ENCODE data around the gene RDX.
"Not testable (repeated sequence)": the region's sequence is repeated elsewhere in the genome, so short reads cannot be mapped to it uniquely, and the experiment has no call there.

The RDX gene

GRCh38 chr11:110199184-110199981, 97.0 kb downstream of the RDX start:
- Histone ChIP-seq H3K4me3 (ENCODE audit: low read depth, low read length) (0 out of 2 replicates have a peak overlapping the region, but pooled peaks have one; percentile 1), H3K9me3 (ENCODE audit: control insufficient read depth, insufficient read depth, low read depth, low read length) (no peaks in the 10 kb centered on the region), H3K4me1 (ENCODE audit: control insufficient read depth, insufficient read depth, low read length) (peaks cover 15% of the 10 kb centered on the region), H3K27me3 (ENCODE audit: control insufficient read depth, insufficient read depth, low read length) (no peaks in the 10 kb centered on the region), H3K9ac (ENCODE audit: low read length) (no peak overlapping the region), H3K27ac (ENCODE audit: low read depth, low read length) (peak overlapping the region; percentile 43; the same call in 1 of the 2 replicates), H3K36me3 (ENCODE audit: control insufficient read depth, insufficient read depth, low read length) (no peaks in the 10 kb centered on the region)

- Histone ChIP-seq H3K27me3 (ENCODE audit: control insufficient read depth, insufficient read depth, low read length) (no peaks in the 10 kb centered on the region), H3K9me3 (ENCODE audit: control insufficient read depth, insufficient read depth, low read depth, low read length) (no peaks in the 10 kb centered on the region), H3K4me1 (ENCODE audit: control insufficient read depth, insufficient read depth, low read length) (peaks cover 15% of the 10 kb centered on the region), H3K9ac (ENCODE audit: low read length) (no peak overlapping the region), H3K27ac (ENCODE audit: low read depth, low read length) (no peak overlapping the region), H3K4me3 (ENCODE audit: low read depth, low read length) (no peak overlapping the region), H3K36me3 (ENCODE audit: control insufficient read depth, insufficient read depth, low read length) (no peaks in the 10 kb centered on the region)
These were observed 98.2 kb downstream of the RDX start for GRCh38 chr11:110198031-110198729.

- Histone ChIP-seq H3K9me3 (ENCODE audit: control insufficient read depth, insufficient read depth, low read depth, low read length) (no peaks in the 10 kb centered on the region), H3K27ac (ENCODE audit: low read depth, low read length) (no peak overlapping the region), H3K27me3 (ENCODE audit: control insufficient read depth, insufficient read depth, low read length) (no peaks in the 10 kb centered on the region), H3K9ac (ENCODE audit: low read length) (no peak overlapping the region), H3K36me3 (ENCODE audit: control insufficient read depth, insufficient read depth, low read length) (no peaks in the 10 kb centered on the region), H3K4me1 (ENCODE audit: control insufficient read depth, insufficient read depth, low read length) (peaks cover 15% of the 10 kb centered on the region), H3K4me3 (ENCODE audit: low read depth, low read length) (no peak overlapping the region)
These were observed 99.5 kb downstream of the RDX start for GRCh38 chr11:110196884-110197420.

- Histone ChIP-seq H3K36me3 (ENCODE audit: control insufficient read depth, insufficient read depth, low read length) (no peaks in the 10 kb centered on the region), H3K4me3 (ENCODE audit: low read depth, low read length) (no peak overlapping the region), H3K27me3 (ENCODE audit: control insufficient read depth, insufficient read depth, low read length) (no peaks in the 10 kb centered on the region), H3K27ac (ENCODE audit: low read depth, low read length) (no peak overlapping the region), H3K9me3 (ENCODE audit: control insufficient read depth, insufficient read depth, low read depth, low read length) (no peaks in the 10 kb centered on the region), H3K4me1 (ENCODE audit: control insufficient read depth, insufficient read depth, low read length) (peaks cover 15% of the 10 kb centered on the region), H3K9ac (ENCODE audit: low read length) (no peak overlapping the region)
These were observed 100.1 kb downstream of the RDX start for GRCh38 chr11:110196241-110196754.

GRCh38 chr11:110194211-110194766, 102.1 kb downstream of the RDX start:
- H3K4me1 ChIP-seq (ENCODE audit: control insufficient read depth, insufficient read depth, low read length); H3K4me3 ChIP-seq (ENCODE audit: low read depth, low read length); H3K9me3 ChIP-seq (ENCODE audit: control insufficient read depth, insufficient read depth, low read depth, low read length); H3K27ac ChIP-seq (ENCODE audit: low read depth, low read length); H3K9ac ChIP-seq (ENCODE audit: low read length); H3K36me3 ChIP-seq (ENCODE audit: control insufficient read depth, insufficient read depth, low read length); H3K27me3 ChIP-seq (ENCODE audit: control insufficient read depth, insufficient read depth, low read length): not testable (repeated sequence)

- not testable (repeated sequence) for H3K4me3 ChIP-seq (ENCODE audit: low read depth, low read length); H3K9me3 ChIP-seq (ENCODE audit: control insufficient read depth, insufficient read depth, low read depth, low read length); H3K4me1 ChIP-seq (ENCODE audit: control insufficient read depth, insufficient read depth, low read length); H3K9ac ChIP-seq (ENCODE audit: low read length); H3K27ac ChIP-seq (ENCODE audit: low read depth, low read length); H3K27me3 ChIP-seq (ENCODE audit: control insufficient read depth, insufficient read depth, low read length); H3K36me3 ChIP-seq (ENCODE audit: control insufficient read depth, insufficient read depth, low read length)
These were observed 103.7 kb downstream of the RDX start for GRCh38 chr11:110192604-110193282.

- no peak overlapping the region for H3K9ac ChIP-seq (ENCODE audit: low read length)
- peaks cover 7% of the 10 kb centered on the region for H3K4me1 ChIP-seq (ENCODE audit: control insufficient read depth, insufficient read depth, low read length)
- H3K27me3 ChIP-seq (ENCODE audit: control insufficient read depth, insufficient read depth, low read length) = no peaks in the 10 kb centered on the region
- H3K27ac ChIP-seq (ENCODE audit: low read depth, low read length) = no peak overlapping the region
- no peaks in the 10 kb centered on the region for H3K9me3 ChIP-seq (ENCODE audit: control insufficient read depth, insufficient read depth, low read depth, low read length)
- no peaks in the 10 kb centered on the region for H3K36me3 ChIP-seq (ENCODE audit: control insufficient read depth, insufficient read depth, low read length)
- no peak overlapping the region for H3K4me3 ChIP-seq (ENCODE audit: low read depth, low read length)
These were observed 105.5 kb downstream of the RDX start for GRCh38 chr11:110190885-110191284.

- no peaks in the 10 kb centered on the region for H3K27me3 ChIP-seq (ENCODE audit: control insufficient read depth, insufficient read depth, low read length)
- no peaks in the 10 kb centered on the region for H3K36me3 ChIP-seq (ENCODE audit: control insufficient read depth, insufficient read depth, low read length)
- no peaks in the 10 kb centered on the region for H3K9me3 ChIP-seq (ENCODE audit: control insufficient read depth, insufficient read depth, low read depth, low read length)
- no peak overlapping the region for H3K9ac ChIP-seq (ENCODE audit: low read length)
- H3K4me1 ChIP-seq (ENCODE audit: control insufficient read depth, insufficient read depth, low read length) = peaks cover 14% of the 10 kb centered on the region
- no peak overlapping the region for H3K4me3 ChIP-seq (ENCODE audit: low read depth, low read length)
- no peak overlapping the region for H3K27ac ChIP-seq (ENCODE audit: low read depth, low read length)
These were observed 108.7 kb downstream of the RDX start for GRCh38 chr11:110187731-110188130.

- peaks cover 14% of the 10 kb centered on the region for H3K4me1 ChIP-seq (ENCODE audit: control insufficient read depth, insufficient read depth, low read length)
- H3K27me3 ChIP-seq (ENCODE audit: control insufficient read depth, insufficient read depth, low read length) = no peaks in the 10 kb centered on the region
- H3K27ac ChIP-seq (ENCODE audit: low read depth, low read length) = no peak overlapping the region
- H3K9me3 ChIP-seq (ENCODE audit: control insufficient read depth, insufficient read depth, low read depth, low read length) = no peaks in the 10 kb centered on the region
- no peaks in the 10 kb centered on the region for H3K36me3 ChIP-seq (ENCODE audit: control insufficient read depth, insufficient read depth, low read length)
- no peak overlapping the region for H3K4me3 ChIP-seq (ENCODE audit: low read depth, low read length)
- H3K9ac ChIP-seq (ENCODE audit: low read length) = no peak overlapping the region
These were observed 109.5 kb downstream of the RDX start for GRCh38 chr11:110186867-110187266.

- H3K9me3 ChIP-seq (ENCODE audit: control insufficient read depth, insufficient read depth, low read depth, low read length) = no peaks in the 10 kb centered on the region
- no peak overlapping the region for H3K27ac ChIP-seq (ENCODE audit: low read depth, low read length)
- no peak overlapping the region for H3K4me3 ChIP-seq (ENCODE audit: low read depth, low read length)
- H3K27me3 ChIP-seq (ENCODE audit: control insufficient read depth, insufficient read depth, low read length) = no peaks in the 10 kb centered on the region
- H3K4me1 ChIP-seq (ENCODE audit: control insufficient read depth, insufficient read depth, low read length) = peaks cover 14% of the 10 kb centered on the region
- H3K9ac ChIP-seq (ENCODE audit: low read length) = no peak overlapping the region
- no peaks in the 10 kb centered on the region for H3K36me3 ChIP-seq (ENCODE audit: control insufficient read depth, insufficient read depth, low read length)
These were observed 110.0 kb downstream of the RDX start for GRCh38 chr11:110186456-110186855.
